Upper lobe of right lung (tissue), 1 donor: ENCODE results near the gene RBBP8NL. TPM values are rescaled to one million over a fixed set of nuclear protein-coding genes. Genes with fewer than 3 reads are reported as not detected.

Experiments
- ATAC-seq: fragments of 200-7000 bp; cut with Tn5 transposase; one replicate; pipeline ENCODE4 v1.9.1; 2020; ENCODE audit warnings: mild to moderate bottlenecking, moderate library complexity
- DNase-seq: peaks from one replicate; pipeline ENCODE4 v3.0.0-alpha.2; 2020
- H3K27ac ChIP-seq: fragments of 200-600 bp; one replicate; pipeline ENCODE4 v1.8.0; 2022
- H3K27me3 ChIP-seq: fragments of 200-600 bp; one replicate; pipeline ENCODE4 v1.8.0; 2022; ENCODE audit warnings: mild to moderate bottlenecking
- H3K36me3 ChIP-seq: fragments of 200-600 bp; one replicate; pipeline ENCODE4 v1.8.0; 2022
- H3K4me1 ChIP-seq: fragments of 200-600 bp; one replicate; pipeline ENCODE4 v1.8.0; 2022
- H3K4me3 ChIP-seq: fragments of 200-600 bp; one replicate; pipeline ENCODE4 v1.8.0; 2022; ENCODE audit warnings: mild to moderate bottlenecking
- H3K9me3 ChIP-seq: fragments of 200-600 bp; one replicate; pipeline ENCODE4 v1.8.0; 2022
- CTCF ChIP-seq: fragments of 200-600 bp; IDR thresholded peaks from one replicate; pipeline ENCODE4 v1.8.0; 2022; ENCODE audit warnings: antibody characterized with exemption
- intact Hi-C: fragments of 100-400 bp; cut with DNase I; formaldehyde crosslinking; loops from one replicate; pipeline ENCODE4 v1.11.0; 2022
- total RNA-seq: library from RNA; stranded (reverse); fragmentation: NEBNext Ultra II Directional; extraction: Animal tissue kit (Norgen Biotek cat#: 25700); gene quantifications from one replicate; pipeline ENCODE4 v1.2.1, GENCODE V29; 2021
- donor health status: DM: no; HTN: yes; CAD: no; lungs with severe emphysema.

The RBBP8NL gene
- total RNA-seq, 1 donor from 2014 or later, result 0.64 TPM

GRCh38 chr20:62464425-62464770, 37.1 kb upstream of the RBBP8NL start:
- H3K27me3 ChIP-seq, result peaks cover 23% of the 10 kb centered on the region
- ATAC-seq (no peak), DNase-seq (no peak)
- no peak overlapping the region for H3K4me3 ChIP-seq
- no peaks in the 10 kb centered on the region for H3K4me1 ChIP-seq
- H3K36me3 ChIP-seq, result no peaks in the 10 kb centered on the region
- no peak for TF ChIP-seq CTCF
- intact Hi-C loops, result no loop called here
- no peak overlapping the region for H3K27ac ChIP-seq
- no peaks in the 10 kb centered on the region for H3K9me3 ChIP-seq

GRCh38 chr20:62463651-62464424, 36.5 kb upstream of the RBBP8NL start:
- Histone ChIP-seq H3K27me3 (peaks cover 28% of the 10 kb centered on the region), H3K27ac (no peak overlapping the region), H3K36me3 (no peaks in the 10 kb centered on the region), H3K4me1 (no peaks in the 10 kb centered on the region), H3K4me3 (no peak overlapping the region), H3K9me3 (no peaks in the 10 kb centered on the region)
- ATAC-seq, result no peak
- intact Hi-C loops, result no loop called here
- no peak for TF ChIP-seq CTCF
- DNase-seq, result no peak

- H3K4me1 ChIP-seq, result no peaks in the 10 kb centered on the region
- no peak for TF ChIP-seq CTCF
- no peak for ATAC-seq
- no peak overlapping the region for H3K4me3 ChIP-seq
- no peak for DNase-seq
- no peaks in the 10 kb centered on the region for H3K9me3 ChIP-seq
- H3K27ac ChIP-seq, result no peak overlapping the region
- intact Hi-C loops, result no loop called here
- H3K27me3 ChIP-seq, result peaks cover 34% of the 10 kb centered on the region
- no peaks in the 10 kb centered on the region for H3K36me3 ChIP-seq
Observed at GRCh38 chr20:62462976-62463592, 35.7 kb upstream of the RBBP8NL start.

- no peak overlapping the region for H3K4me3 ChIP-seq
- H3K9me3 ChIP-seq, result no peaks in the 10 kb centered on the region
- H3K27me3 ChIP-seq, result peaks cover 46% of the 10 kb centered on the region
- intact Hi-C loops, result no loop called here
- no peak overlapping the region for H3K27ac ChIP-seq
- no peak for TF ChIP-seq CTCF
- H3K4me1 ChIP-seq, result no peaks in the 10 kb centered on the region
- ATAC-seq (no peak), DNase-seq (no peak)
- H3K36me3 ChIP-seq, result no peaks in the 10 kb centered on the region
Observed at GRCh38 chr20:62461834-62462233, 34.5 kb upstream of the RBBP8NL start.

- no peaks in the 10 kb centered on the region for H3K4me1 ChIP-seq
- ATAC-seq, result no peak
- peaks cover 50% of the 10 kb centered on the region for H3K27me3 ChIP-seq
- no peaks in the 10 kb centered on the region for H3K36me3 ChIP-seq
- H3K9me3 ChIP-seq, result no peaks in the 10 kb centered on the region
- DNase-seq, result no peak
- TF ChIP-seq CTCF, result no peak
- intact Hi-C loops, result no loop called here
- H3K4me3 ChIP-seq, result no peak overlapping the region
- H3K27ac ChIP-seq, result no peak overlapping the region
Observed at GRCh38 chr20:62461157-62461556, 33.8 kb upstream of the RBBP8NL start.
